Esophagus squamous epithelium (tissue), 5 donors: ENCODE results near the gene ZNF550. TPM values are rescaled to one million over a fixed set of nuclear protein-coding genes. Genes with fewer than 3 reads are reported as not detected.

ENCODE experiments used
- DNase-seq: peaks from one replicate; lab custom pipeline; 2025; lab: John Stamatoyannopoulos, UW
- H3K27ac ChIP-seq, 4 donors: fragments of 200-600 bp; sonication (generic); one replicate each; pipeline ENCODE4 v1.5.1; 2016 to 2019; ENCODE audit warnings: mild to moderate bottlenecking in 1 of 4
- H3K27me3 ChIP-seq, 4 donors: fragments of 200-600 bp; sonication (generic); 1 replicate in 3 of 4; 2 replicates in 1 of 4; pipeline versions ENCODE4 v1.5.1 to v1.6.0; 2017 to 2021; ENCODE audit warnings: antibody characterized with exemption in 1 of 4
- H3K36me3 ChIP-seq, 3 donors: fragments of 200-600 bp; sonication (generic); one replicate each; pipeline ENCODE4 v1.5.1; 2016 to 2019
- H3K4me1 ChIP-seq, 3 donors: fragments of 200-600 bp; sonication (generic); one replicate each; pipeline ENCODE4 v1.5.1; 2017 to 2019
- H3K4me3 ChIP-seq, 4 donors: fragments of 200-600 bp; sonication (generic); 1 replicate in 3 of 4; 2 replicates in 1 of 4; pipeline ENCODE4 v1.5.1; 2016 to 2019; ENCODE audit warnings: mild to moderate bottlenecking in 2 of 4, moderate library complexity in 1 of 4
- H3K9me3 ChIP-seq, 3 donors: fragments of 200-600 bp; sonication (generic); one replicate each; pipeline ENCODE4 v1.5.1; 2016 to 2019
- POLR2A ChIP-seq, 4 donors: fragments of 450-650 bp; IDR thresholded peaks; one replicate each; pipeline ENCODE4 v1.6.1; 2017; ENCODE audit warnings: antibody characterized with exemption in 4 of 4, mild to moderate bottlenecking in 4 of 4, moderate library complexity in 3 of 4
- WGBS, 2 donors: methylation state at CpG; one replicate each; pipeline ENCODE4 v1.1.5; 2018; 5-methylcytosine and 5-hydroxymethylcytosine counted together
- intact Hi-C: fragments of 100-400 bp; cut with DNase I; formaldehyde crosslinking; loops from one replicate; pipeline ENCODE4 v1.15.0; 2022
- total RNA-seq, 4 donors: library from RNA; depleted of rRNA; stranded (reverse); fragments of >200 nt; gene quantifications; one replicate each; pipeline ENCODE4 v1.1.0, GENCODE V29; 2016
- TF ChIP-seq, protein P1 (sequence below), 6 experiments: fragments of 450-650 bp in 4 of 6; fragments of 200-600 bp in 2 of 6; sonication (generic) in 2 of 6; IDR thresholded peaks; one replicate each; pipeline ENCODE4 v1.5.1; 2016 to 2019; ENCODE audit warnings: antibody characterized with exemption in 6 of 6, mild to moderate bottlenecking in 4 of 6, moderate library complexity in 4 of 6
- donor health status: DM: yes; HTN: yes; CAD: no.

The ZNF550 gene
- total RNA-seq, 4 donors from 2014 or later = 2.2 to 7.6 (median 3.1) TPM

DNA sequence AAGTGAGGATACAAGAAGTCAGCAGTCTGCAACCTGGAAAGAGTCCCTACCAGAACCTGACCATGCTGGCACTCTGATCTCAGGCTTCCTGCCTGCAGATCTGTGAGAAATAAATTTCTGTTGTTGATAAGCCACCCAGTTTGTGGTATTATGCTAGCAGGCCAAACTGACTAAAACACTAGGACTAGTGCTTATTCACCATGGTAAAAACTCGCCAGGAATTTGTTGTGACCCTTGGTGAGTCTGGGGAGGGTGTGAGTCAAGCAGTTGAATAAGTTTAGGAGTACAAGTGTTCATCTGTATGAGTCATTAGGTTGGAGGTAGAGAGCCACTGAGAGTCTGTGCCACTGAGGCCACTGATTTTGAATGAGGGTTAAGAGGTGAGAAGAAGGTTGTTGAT, 27.9 kb upstream of the ZNF550 start:
- intact Hi-C loops = no loop called here
- H3K9me3 ChIP-seq = peaks cover 0 to 98% (median 63%) of the 10 kb centered on the region in 3 donors
- TF ChIP-seq POLR2A (IDR thresholded peaks at IDR 0.05) = no peak
- TF ChIP-seq, protein P1, sequence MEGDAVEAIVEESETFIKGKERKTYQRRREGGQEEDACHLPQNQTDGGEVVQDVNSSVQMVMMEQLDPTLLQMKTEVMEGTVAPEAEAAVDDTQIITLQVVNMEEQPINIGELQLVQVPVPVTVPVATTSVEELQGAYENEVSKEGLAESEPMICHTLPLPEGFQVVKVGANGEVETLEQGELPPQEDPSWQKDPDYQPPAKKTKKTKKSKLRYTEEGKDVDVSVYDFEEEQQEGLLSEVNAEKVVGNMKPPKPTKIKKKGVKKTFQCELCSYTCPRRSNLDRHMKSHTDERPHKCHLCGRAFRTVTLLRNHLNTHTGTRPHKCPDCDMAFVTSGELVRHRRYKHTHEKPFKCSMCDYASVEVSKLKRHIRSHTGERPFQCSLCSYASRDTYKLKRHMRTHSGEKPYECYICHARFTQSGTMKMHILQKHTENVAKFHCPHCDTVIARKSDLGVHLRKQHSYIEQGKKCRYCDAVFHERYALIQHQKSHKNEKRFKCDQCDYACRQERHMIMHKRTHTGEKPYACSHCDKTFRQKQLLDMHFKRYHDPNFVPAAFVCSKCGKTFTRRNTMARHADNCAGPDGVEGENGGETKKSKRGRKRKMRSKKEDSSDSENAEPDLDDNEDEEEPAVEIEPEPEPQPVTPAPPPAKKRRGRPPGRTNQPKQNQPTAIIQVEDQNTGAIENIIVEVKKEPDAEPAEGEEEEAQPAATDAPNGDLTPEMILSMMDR (IDR thresholded peaks at IDR 0.05) = no peak
- H3K4me3 ChIP-seq = no peak overlapping the region
- H3K27ac ChIP-seq = no peak overlapping the region
- 70 to 88% methylated on average over 1 of the region's 1 CpG for WGBS, 2 donors
- H3K36me3 ChIP-seq = peaks cover 6 to 46% (median 11%) of the 10 kb centered on the region in 3 donors
- no peak for DNase-seq
- H3K4me1 ChIP-seq = peaks cover 12 to 22% (median 13%) of the 10 kb centered on the region in 3 donors
- no peaks in the 10 kb centered on the region for H3K27me3 ChIP-seq

DNA sequence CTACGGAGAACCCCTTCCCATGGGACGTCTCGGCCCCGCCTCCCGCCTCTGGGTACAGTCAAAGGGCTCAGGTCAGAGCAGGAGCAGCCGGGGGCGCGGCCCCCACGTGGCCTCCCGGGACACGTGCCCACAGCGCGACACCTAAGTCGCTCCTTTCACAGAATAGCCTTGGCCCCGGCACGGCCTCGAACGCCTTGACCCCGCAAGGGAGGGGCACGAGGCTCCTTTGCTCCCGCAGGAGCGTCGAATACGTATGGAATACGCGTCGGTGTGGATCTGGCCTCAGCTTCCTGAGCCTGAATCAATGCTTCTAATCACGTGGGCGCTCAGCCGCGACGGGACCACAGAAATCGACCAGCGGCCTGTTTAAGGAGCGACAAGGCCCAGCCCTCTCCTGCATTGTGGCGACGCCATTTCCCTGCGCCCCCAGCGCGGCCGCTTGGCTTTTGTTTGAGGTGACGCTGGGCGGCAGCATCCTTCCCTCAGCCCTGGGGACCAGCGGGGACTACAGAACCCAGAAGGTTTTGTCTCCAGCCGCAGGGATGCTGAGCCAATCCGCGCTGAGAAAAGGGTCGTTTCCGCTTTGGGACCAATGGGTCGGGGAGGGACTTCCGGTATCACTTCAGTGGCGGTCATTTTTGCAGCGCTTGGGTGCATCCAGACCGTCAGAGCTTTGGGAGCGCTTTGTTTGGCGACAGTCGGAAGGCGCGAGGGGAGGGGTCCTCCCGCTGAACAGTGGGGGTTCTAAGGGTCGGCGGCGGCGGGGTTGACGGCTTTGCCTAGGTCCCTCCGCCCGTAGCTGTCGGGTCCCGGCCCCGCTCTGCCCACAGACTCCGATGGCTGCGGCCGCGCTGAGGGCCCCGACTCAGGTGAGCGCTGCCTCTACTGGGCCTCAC, 24.1 kb upstream of the ZNF550 start, which contains the start of gene ZIK1:
TSS of gene ZIK1 (plus strand) at position 625 of the 896 bp plus-strand sequence. CDS start at position 837, 212 bp downstream.
- intact Hi-C loops = no loop called here
- Histone ChIP-seq H3K27me3 (no peaks in the 10 kb centered on the region), H3K4me3 (peak within 1 kb of the TSS; percentile 36 to 74 (median 62)), H3K9me3 (peaks cover 0 to 71% (median 25%) of the 10 kb centered on the region in 3 donors), H3K36me3 (peaks cover 0 to 18% (median 2%) of the 10 kb centered on the region in 3 donors), H3K4me1 (peaks cover 13 to 26% (median 16%) of the 10 kb centered on the region in 3 donors), H3K27ac (peak within 1 kb of the TSS in 2 of 4 donors; percentile 24 to 63)
- peak; percentile 51 for DNase-seq
- TF ChIP-seq, protein P1 (IDR thresholded peaks at IDR 0.05) = no peak
- TF ChIP-seq POLR2A (IDR thresholded peaks at IDR 0.05) = peak in 1 of 4 donors; percentile 14
- 3 to 10% methylated on average over 26 to 36 of the region's 76 CpGs for WGBS, 2 donors

DNA sequence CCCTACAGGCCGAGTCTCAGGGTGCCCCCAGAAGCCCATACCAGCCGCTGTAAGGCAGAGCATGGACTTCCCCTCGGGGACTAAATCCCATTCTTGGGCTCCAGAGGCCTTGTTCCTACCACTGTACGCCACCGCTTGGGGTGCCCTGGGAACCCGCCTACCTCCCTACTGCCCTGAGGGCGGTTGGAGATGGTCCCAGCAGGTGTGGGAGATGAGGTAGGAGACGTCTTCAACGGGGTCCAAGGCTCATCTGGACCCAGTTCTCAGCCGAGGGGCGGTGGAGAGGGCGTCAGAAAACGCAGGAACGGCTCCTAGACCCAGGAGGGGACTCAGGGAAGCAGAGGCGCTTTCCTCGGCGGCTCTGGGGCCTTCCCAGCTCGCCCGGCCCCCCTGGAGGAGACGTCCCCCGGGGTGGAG, 23.4 kb upstream of the ZNF550 start:
- TF ChIP-seq, protein P1 (IDR thresholded peaks at IDR 0.05) = no peak
- TF ChIP-seq POLR2A (IDR thresholded peaks at IDR 0.05) = no peak
- DNase-seq = no peak
- 47% methylated on average over 16 of the region's 21 CpGs; no CpG with 5 or more reads in 1 of the 2 donors for WGBS, 2 donors
- Histone ChIP-seq H3K36me3 (peaks cover 0 to 11% (median 0%) of the 10 kb centered on the region in 3 donors), H3K27ac (no peak overlapping the region), H3K27me3 (no peaks in the 10 kb centered on the region), H3K4me3 (peak overlapping the region; percentile 36 to 74 (median 62)), H3K9me3 (peaks cover 0 to 64% (median 19%) of the 10 kb centered on the region in 3 donors), H3K4me1 (peaks cover 13 to 29% (median 19%) of the 10 kb centered on the region in 3 donors)
- intact Hi-C loops = no loop called here

DNA sequence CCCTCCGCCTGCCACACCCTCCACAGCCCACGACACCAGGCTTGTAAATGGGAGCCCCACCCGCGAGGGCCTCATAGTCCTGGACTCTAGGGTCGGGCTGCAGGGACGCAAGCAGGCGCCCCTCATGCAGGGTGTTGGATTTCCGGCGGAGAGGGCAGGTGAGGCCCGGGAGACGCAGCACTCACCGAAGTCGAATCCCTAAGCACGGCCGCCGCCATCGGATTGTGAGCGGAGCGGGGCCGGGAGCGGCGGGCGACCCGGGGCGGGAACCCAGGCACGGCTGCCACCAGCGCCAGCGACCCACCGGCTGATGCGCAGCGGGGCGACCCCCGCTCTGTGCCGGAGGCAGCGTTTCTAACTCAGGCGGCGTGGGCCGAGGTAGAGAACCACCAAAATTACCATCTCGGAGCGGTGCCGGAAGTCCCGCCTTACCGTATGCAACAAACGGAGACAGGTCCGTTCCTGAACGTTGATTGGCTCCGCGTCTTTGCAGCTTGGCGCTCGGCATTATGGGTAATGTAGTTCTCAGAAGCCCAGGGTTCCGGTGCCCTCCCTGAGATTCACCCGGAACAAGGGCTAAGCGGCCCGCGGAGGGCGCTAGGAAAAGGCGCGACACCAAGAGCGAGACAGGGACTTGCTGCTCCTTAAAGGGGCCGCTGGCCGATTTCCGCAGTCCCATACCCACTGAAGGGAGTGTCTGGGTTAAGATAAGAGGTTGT, 19.0 kb upstream of the ZNF550 start, which contains the start of gene ZNF416:
TSS of gene ZNF416 (minus strand) at position 425 of the 719 bp plus-strand sequence. CDS start at position 218, 207 bp downstream.
- intact Hi-C loops = no loop called here

More for the DNA sequence above, 19.0 kb upstream of the ZNF550 start, which contains the start of gene ZNF416:
- TF ChIP-seq, protein P1 (IDR thresholded peaks at IDR 0.05) = peak in 1 of 6 experiments; percentile 24
- peak in 1 of 4 donors; percentile 23 for TF ChIP-seq POLR2A (IDR thresholded peaks at IDR 0.05)
- H3K9me3 ChIP-seq = peaks cover 0 to 66% (median 47%) of the 10 kb centered on the region in 3 donors
- WGBS, 2 donors = 0 to 1% methylated on average over 10 to 16 of the region's 62 CpGs
- H3K27me3 ChIP-seq = no peaks in the 10 kb centered on the region
- peak within 1 kb of the TSS; percentile 59 to 92 (median 78) for H3K4me3 ChIP-seq
- peak within 1 kb of the TSS; percentile 78 to 91 (median 81) for H3K27ac ChIP-seq
- peaks cover 13 to 24% (median 20%) of the 10 kb centered on the region in 3 donors for H3K4me1 ChIP-seq
- peak; percentile 88 for DNase-seq
- H3K36me3 ChIP-seq = peaks cover 22 to 37% (median 22%) of the 10 kb centered on the region in 3 donors
